Hepatocyte (in vitro differentiated cells): Measurements from ENCODE around the gene PDE3B. TPM values are rescaled to one million over a fixed set of nuclear protein-coding genes. Genes with fewer than 3 reads are reported as not detected.
A peak's percentile ranks its signal among the peaks of the same experiment; 100 is the strongest.

ENCODE experiments used
- DNase-seq: peaks from one replicate; pipeline ENCODE4 v3.0.0-alpha.2; 2016; ENCODE audit warnings: low spot score
- H2AFZ ChIP-seq: fragments of 200-600 bp; sonication (generic); 2 replicates; pipeline ENCODE4 v1.6.0; 2016; ENCODE audit warnings: antibody characterized with exemption, mild to moderate bottlenecking
- H3K27ac ChIP-seq: fragments of 200-600 bp; sonication (generic); 2 replicates; pipeline ENCODE4 v1.5.1; 2016; ENCODE audit warnings: mild to moderate bottlenecking
- H3K27me3 ChIP-seq: fragments of 200-600 bp; sonication (generic); 2 replicates; pipeline ENCODE4 v1.6.1; 2016
- H3K36me3 ChIP-seq: fragments of 200-600 bp; sonication (generic); replicated peaks from 2 replicates; pipeline ENCODE4 v1.5.1; 2016; ENCODE audit warnings: low read depth; ENCODE audit not compliant: insufficient read depth
- H3K4me1 ChIP-seq: fragments of 200-600 bp; sonication (generic); 2 replicates; pipeline ENCODE4 v1.5.1; 2016; ENCODE audit warnings: mild to moderate bottlenecking, moderate library complexity; ENCODE audit not compliant: insufficient read depth
- H3K4me2 ChIP-seq: fragments of 200-600 bp; sonication (generic); 2 replicates; pipeline ENCODE4 v1.6.0; 2016
- H3K4me3 ChIP-seq: fragments of 200-600 bp; sonication (generic); 2 replicates; pipeline ENCODE4 v1.5.1; 2016; ENCODE audit warnings: mild to moderate bottlenecking
- H3K79me2 ChIP-seq: fragments of 200-600 bp; sonication (generic); 2 replicates; pipeline ENCODE4 v1.6.0; 2017; ENCODE audit warnings: mild to moderate bottlenecking
- H3K9me2 ChIP-seq: fragments of 200-600 bp; sonication (generic); replicated peaks from 2 replicates; pipeline ENCODE4 v1.6.0; 2017; ENCODE audit warnings: mild to moderate bottlenecking; ENCODE audit not compliant: insufficient read depth
- H3K9me3 ChIP-seq: fragments of 200-600 bp; sonication (generic); 2 replicates; pipeline ENCODE4 v1.5.1; 2016; ENCODE audit warnings: low read depth, mild to moderate bottlenecking
- H4K20me1 ChIP-seq: fragments of 200-600 bp; sonication (generic); 2 replicates; pipeline ENCODE4 v1.6.0; 2016; ENCODE audit warnings: mild to moderate bottlenecking; ENCODE audit not compliant: insufficient read depth, poor library complexity, severe bottlenecking
- EZH2 ChIP-seq: fragments of 200-600 bp; sonication (generic); IDR thresholded peaks from 2 replicates; pipeline ENCODE4 v1.6.1; 2016; ENCODE audit warnings: antibody characterized with exemption, mild to moderate bottlenecking, borderline replicate concordance
- EZH2phosphoT487 ChIP-seq: fragments of 200-600 bp; sonication (generic); IDR thresholded peaks from one replicate; pipeline ENCODE4 v1.6.1; 2018; ENCODE audit warnings: antibody characterized with exemption, mild to moderate bottlenecking, low read depth, moderate library complexity; ENCODE audit not compliant: unreplicated experiment, severe bottlenecking
- WGBS: methylation state at CpG from one replicate; pipeline ENCODE4 v1.1.6; 2016; ENCODE audit warnings: low lambda C conversion rate; ENCODE audit errors: missing lambda C conversion rate; 5-methylcytosine and 5-hydroxymethylcytosine counted together
- polyA plus RNA-seq: library from polyadenylated mRNA; unstranded; fragments of >200 nt; fragmentation: Nextera tagmentation; extraction: Ambion mirVana; gene quantifications from 2 replicates; pipeline ENCODE4 v1.2.1, GENCODE V29; 2016
- total RNA-seq: library from RNA; depleted of rRNA; stranded (reverse); fragments of >200 nt; gene quantifications from 2 replicates; pipeline ENCODE4 v1.2.3, GENCODE V29; 2014
- TF ChIP-seq, protein P1 (sequence below): fragments of 200-600 bp; sonication (generic); IDR thresholded peaks from 2 replicates; pipeline ENCODE4 v1.5.1; 2016; ENCODE audit warnings: antibody characterized with exemption, mild to moderate bottlenecking; ENCODE audit not compliant: poor library complexity

The PDE3B gene
- total and polyA plus RNA-seq, 2 experiments from 2014 or later = 15.8 to 46.3 TPM

DNA sequence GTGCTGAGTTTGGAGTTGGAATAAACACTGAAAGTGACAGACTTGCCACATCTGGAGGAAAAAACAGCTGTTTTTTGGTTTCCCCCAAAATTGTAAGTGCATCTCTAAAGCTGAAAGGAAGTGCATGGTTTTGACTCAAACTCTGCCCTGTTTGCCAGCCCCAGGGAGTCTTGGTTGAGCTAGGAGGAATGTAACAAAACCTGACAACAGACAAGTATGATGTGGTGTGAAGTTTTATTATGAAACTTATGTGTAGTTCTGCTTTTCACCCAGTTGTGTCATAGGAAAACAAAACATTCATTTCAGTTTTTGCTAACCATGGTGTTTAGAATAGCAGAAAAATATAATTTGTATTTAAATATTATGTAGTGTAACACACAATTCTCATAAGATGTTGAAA lies 31.7 kb upstream of the PDE3B start:
- no peak overlapping the region for H2AFZ ChIP-seq
- TF ChIP-seq EZH2phosphoT487 (no peak), EZH2 (no peak)
- TF ChIP-seq, protein P1, sequence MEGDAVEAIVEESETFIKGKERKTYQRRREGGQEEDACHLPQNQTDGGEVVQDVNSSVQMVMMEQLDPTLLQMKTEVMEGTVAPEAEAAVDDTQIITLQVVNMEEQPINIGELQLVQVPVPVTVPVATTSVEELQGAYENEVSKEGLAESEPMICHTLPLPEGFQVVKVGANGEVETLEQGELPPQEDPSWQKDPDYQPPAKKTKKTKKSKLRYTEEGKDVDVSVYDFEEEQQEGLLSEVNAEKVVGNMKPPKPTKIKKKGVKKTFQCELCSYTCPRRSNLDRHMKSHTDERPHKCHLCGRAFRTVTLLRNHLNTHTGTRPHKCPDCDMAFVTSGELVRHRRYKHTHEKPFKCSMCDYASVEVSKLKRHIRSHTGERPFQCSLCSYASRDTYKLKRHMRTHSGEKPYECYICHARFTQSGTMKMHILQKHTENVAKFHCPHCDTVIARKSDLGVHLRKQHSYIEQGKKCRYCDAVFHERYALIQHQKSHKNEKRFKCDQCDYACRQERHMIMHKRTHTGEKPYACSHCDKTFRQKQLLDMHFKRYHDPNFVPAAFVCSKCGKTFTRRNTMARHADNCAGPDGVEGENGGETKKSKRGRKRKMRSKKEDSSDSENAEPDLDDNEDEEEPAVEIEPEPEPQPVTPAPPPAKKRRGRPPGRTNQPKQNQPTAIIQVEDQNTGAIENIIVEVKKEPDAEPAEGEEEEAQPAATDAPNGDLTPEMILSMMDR = no peak
- H3K27me3 ChIP-seq = no peaks in the 10 kb centered on the region
- no peaks in the 10 kb centered on the region for H3K36me3 ChIP-seq
- no peak overlapping the region for H3K4me3 ChIP-seq
- DNase-seq = no peak
- H3K4me1 ChIP-seq = peaks cover 23% of the 10 kb centered on the region
- no peaks in the 10 kb centered on the region for H3K79me2 ChIP-seq
- H3K27ac ChIP-seq = no peak overlapping the region
- H3K9me2 ChIP-seq = no peaks in the 10 kb centered on the region
- no peaks in the 10 kb centered on the region for H4K20me1 ChIP-seq
- H3K4me2 ChIP-seq = no peak overlapping the region
- no peaks in the 10 kb centered on the region for H3K9me3 ChIP-seq

DNA sequence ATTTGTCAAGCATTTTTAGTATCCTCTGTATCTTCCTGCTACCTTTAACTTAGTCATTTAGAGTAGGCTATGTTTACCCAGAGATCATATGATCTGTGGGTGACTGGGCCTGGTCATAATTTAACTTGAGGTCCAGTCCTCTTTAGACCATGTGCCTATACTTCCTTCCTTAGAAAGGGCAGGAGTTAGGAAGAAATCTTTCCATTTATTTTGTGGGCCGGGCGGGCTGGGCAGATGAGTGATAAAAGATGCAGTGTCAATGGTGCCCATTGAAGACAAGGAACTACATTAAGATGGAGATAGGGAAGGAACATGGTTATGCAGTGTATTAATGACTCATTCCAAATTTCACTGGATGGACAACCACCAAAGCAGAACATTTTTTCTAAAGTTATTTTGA lies 30.9 kb upstream of the PDE3B start:
- H3K4me1 ChIP-seq = peaks cover 28% of the 10 kb centered on the region
- H3K9me3 ChIP-seq = no peaks in the 10 kb centered on the region
- peak; percentile 24 for DNase-seq

GRCh38 chr11:14614091-14614622 lies 29.4 kb upstream of the PDE3B start:
- TF ChIP-seq EZH2phosphoT487 (no peak), EZH2 (no peak)
- TF ChIP-seq, protein P1 = no peak
- Histone ChIP-seq H3K36me3 (no peaks in the 10 kb centered on the region), H3K27me3 (no peaks in the 10 kb centered on the region), H3K79me2 (no peaks in the 10 kb centered on the region), H2AFZ (no peak overlapping the region), H3K27ac (no peak overlapping the region), H3K4me3 (no peak overlapping the region), H3K9me2 (no peaks in the 10 kb centered on the region), H4K20me1 (no peaks in the 10 kb centered on the region), H3K9me3 (no peaks in the 10 kb centered on the region), H3K4me2 (no peak overlapping the region), H3K4me1 (peaks cover 42% of the 10 kb centered on the region)
- no peak for DNase-seq
- WGBS = 96% methylated on average over 2 of the region's 2 CpGs

More for the DNA sequence above, 30.9 kb upstream of the PDE3B start:
- 79% methylated on average over 2 of the region's 2 CpGs for WGBS
- Histone ChIP-seq H3K9me2 (no peaks in the 10 kb centered on the region), H3K4me2 (no peak overlapping the region), H3K27me3 (no peaks in the 10 kb centered on the region), H4K20me1 (no peaks in the 10 kb centered on the region), H2AFZ (no peak overlapping the region), H3K36me3 (no peaks in the 10 kb centered on the region), H3K79me2 (no peaks in the 10 kb centered on the region), H3K27ac (peak overlapping the region; percentile 36), H3K4me3 (no peak overlapping the region)
- no peak for TF ChIP-seq EZH2phosphoT487

GRCh38 chr11:14617241-14618027 lies 26.2 kb upstream of the PDE3B start:
- peak; percentile 55 for DNase-seq
- WGBS = 65% methylated on average over 2 of the region's 2 CpGs

More at GRCh38 chr11:14617241-14618027, 26.2 kb upstream of the PDE3B start:
- H3K4me3 ChIP-seq = no peak overlapping the region
- H2AFZ ChIP-seq = no peak overlapping the region
- H3K27me3 ChIP-seq = no peaks in the 10 kb centered on the region
- peak overlapping the region; percentile 50 for H3K4me2 ChIP-seq
- no peak for TF ChIP-seq EZH2phosphoT487
- no peak for TF ChIP-seq EZH2
- TF ChIP-seq, protein P1 = no peak
- no peaks in the 10 kb centered on the region for H3K9me2 ChIP-seq
- no peaks in the 10 kb centered on the region for H3K36me3 ChIP-seq
- no peaks in the 10 kb centered on the region for H4K20me1 ChIP-seq
- H3K27ac ChIP-seq = peak overlapping the region; percentile 79
- peaks cover 58% of the 10 kb centered on the region for H3K4me1 ChIP-seq
- H3K9me3 ChIP-seq = no peaks in the 10 kb centered on the region
- no peaks in the 10 kb centered on the region for H3K79me2 ChIP-seq
